Endothelial cell of umbilical vein (primary cell): ENCODE results near the gene IGFL4.

Experiments used
- GATA2 ChIP-seq: IDR thresholded peaks from 2 replicates; pipeline ENCODE4 v1.7.0; 2011; ENCODE audit warnings: low read depth, mild to moderate bottlenecking, moderate library complexity, mixed read lengths, low read length; ENCODE audit not compliant: insufficient read length, insufficient read depth
- TF ChIP-seq, protein P1 (sequence below), 2 donors: IDR thresholded peaks; 1 replicate in 1 of 2; 2 replicates in 1 of 2; pipeline ENCODE4 v1.5.1; 2011; ENCODE audit warnings: low read length in 2 of 2, mild to moderate bottlenecking in 2 of 2, moderate library complexity in 2 of 2, control low read depth in 1 of 2, inconsistent platforms in 1 of 2, low read depth in 1 of 2; ENCODE audit not compliant: insufficient read depth in 1 of 2; ENCODE audit errors: extremely low read depth in 1 of 2

GRCh38 chr19:46082728-46083050 lies 41.9 kb upstream of the IGFL4 start:
- TF ChIP-seq, protein P1, sequence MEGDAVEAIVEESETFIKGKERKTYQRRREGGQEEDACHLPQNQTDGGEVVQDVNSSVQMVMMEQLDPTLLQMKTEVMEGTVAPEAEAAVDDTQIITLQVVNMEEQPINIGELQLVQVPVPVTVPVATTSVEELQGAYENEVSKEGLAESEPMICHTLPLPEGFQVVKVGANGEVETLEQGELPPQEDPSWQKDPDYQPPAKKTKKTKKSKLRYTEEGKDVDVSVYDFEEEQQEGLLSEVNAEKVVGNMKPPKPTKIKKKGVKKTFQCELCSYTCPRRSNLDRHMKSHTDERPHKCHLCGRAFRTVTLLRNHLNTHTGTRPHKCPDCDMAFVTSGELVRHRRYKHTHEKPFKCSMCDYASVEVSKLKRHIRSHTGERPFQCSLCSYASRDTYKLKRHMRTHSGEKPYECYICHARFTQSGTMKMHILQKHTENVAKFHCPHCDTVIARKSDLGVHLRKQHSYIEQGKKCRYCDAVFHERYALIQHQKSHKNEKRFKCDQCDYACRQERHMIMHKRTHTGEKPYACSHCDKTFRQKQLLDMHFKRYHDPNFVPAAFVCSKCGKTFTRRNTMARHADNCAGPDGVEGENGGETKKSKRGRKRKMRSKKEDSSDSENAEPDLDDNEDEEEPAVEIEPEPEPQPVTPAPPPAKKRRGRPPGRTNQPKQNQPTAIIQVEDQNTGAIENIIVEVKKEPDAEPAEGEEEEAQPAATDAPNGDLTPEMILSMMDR (IDR thresholded peaks at IDR 0.05; ENCODE audit: extremely low read depth in 1 of 2, insufficient read depth in 1 of 2, low read depth in 1 of 2, low read length in 2 of 2) = no peak
- TF ChIP-seq GATA2 = no peak
